HG02884 (cell line): ENCODE results near the gene CDC16.
A peak's percentile ranks its signal among the peaks of the same experiment; 100 is the strongest.
"Not testable (repeated sequence)": the region's sequence is repeated elsewhere in the genome, so short reads cannot be mapped to it uniquely, and the experiment has no call there.

Experiments used
- ATAC-seq: cut with Tn5 transposase; IDR thresholded peaks from one replicate; pipeline ENCODE4 v1.9.1; 2021; ENCODE audit warnings: mild to moderate bottlenecking, moderate library complexity; ENCODE audit not compliant: unreplicated experiment

Gene CDC16

DNA sequence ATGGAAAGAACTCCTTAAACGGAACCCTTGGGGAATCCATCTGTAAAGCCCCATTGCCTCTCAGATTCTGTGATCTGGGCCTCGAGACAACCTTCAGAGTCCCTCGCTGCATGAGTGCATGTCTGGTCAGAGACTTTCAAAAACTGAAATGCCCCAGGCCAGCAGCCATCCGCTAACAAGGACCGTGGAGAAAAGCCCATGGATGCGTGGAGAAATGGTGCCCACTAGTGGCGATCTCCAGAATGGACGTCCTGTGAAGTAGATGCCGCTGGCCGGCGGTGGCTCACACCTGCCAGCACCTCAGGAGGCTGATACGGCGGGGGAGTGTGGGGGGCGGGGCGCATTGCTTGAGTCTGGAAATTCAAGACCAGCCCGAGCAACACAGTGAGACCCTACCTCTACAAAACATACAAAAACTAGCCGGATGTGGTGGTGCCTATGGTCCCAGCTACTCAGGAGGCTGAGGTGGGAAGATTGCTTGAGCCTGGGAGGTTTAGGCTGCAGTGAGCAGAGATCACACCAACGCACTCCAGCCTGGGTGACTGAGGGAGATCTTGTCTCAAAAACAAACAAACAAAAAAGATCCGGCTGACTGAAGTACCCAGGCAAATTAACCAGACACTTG is 7.9 kb upstream of the CDC16 start:
- ATAC-seq, result peak; percentile 82

DNA sequence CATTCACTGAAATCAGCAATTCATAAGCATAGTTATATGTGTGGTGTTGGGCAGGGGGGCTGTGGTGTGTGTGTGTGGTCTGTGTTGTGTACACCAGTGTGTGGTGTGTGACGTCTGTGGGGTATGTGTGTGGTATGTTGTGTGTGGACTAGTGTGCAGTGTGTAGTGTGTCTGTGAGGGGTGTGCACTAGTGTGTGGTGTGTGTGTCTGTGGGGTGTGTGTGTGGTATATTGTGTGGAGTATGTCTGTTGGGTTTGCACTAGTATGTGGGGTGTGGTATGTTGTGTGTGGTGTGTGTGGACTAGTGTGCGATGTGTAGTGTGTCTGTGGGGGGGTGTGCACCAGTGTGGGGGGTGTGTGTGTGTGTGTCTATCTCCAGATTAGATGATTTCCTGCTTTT is 7.2 kb upstream of the CDC16 start:
- ATAC-seq, result no peak

DNA sequence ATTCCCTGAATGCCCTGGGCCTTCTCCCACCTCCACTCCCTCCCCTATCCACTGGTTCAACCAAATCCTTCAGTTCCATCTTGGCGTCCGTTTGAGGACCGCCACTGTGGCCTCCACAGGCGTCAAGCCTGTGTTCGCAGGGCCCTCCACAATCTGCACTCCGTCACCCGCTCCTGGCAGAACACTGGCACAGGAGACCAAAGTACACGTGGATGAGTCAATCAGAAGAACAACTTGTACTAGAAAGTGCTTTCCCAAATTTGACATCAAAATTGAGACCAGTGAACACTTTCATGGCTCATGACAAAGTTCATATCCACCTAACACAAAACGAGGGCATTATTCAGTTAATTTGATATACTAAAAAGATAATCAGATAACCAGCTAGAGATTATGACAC is 6.5 kb upstream of the CDC16 start:
- no peak for ATAC-seq

DNA sequence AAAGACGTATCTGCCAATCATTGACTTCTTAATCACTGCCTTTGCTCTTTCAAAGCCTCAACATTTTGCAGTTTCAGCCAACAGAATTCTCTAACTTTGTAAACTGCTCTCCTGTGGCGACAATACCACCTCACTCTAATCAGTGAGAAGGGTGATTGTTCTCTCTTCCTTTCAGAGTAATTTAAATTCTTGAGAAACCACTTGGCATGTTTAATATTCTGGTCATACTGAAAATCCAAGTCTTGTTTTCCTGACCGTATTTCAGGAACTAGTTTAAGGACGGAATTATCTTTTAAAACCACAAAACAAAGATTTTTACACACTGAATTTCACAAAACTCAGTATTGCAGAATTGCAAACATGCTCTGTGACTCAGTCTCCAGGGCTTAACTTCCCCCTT is 5.2 kb upstream of the CDC16 start:
- no peak for ATAC-seq

DNA sequence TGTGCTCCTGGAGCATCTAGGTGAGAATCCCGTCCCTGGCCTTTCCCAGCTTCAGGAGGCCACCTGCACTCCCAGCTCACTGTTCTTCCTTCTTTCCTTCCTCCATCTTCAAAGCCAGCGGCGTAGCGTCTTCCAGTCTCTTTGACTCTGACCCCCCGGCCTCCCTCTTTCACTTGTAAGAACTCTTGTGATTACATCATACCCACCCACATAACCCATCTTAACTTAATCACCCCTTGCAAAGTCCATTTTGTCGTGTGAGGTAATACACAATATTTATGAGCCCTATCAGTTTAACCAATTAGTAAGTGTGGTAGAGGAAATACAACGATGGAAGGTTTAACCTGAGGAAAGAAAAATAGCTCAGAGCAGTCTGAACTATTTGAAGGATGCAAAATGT is 4.6 kb upstream of the CDC16 start:
- ATAC-seq, result no peak

DNA sequence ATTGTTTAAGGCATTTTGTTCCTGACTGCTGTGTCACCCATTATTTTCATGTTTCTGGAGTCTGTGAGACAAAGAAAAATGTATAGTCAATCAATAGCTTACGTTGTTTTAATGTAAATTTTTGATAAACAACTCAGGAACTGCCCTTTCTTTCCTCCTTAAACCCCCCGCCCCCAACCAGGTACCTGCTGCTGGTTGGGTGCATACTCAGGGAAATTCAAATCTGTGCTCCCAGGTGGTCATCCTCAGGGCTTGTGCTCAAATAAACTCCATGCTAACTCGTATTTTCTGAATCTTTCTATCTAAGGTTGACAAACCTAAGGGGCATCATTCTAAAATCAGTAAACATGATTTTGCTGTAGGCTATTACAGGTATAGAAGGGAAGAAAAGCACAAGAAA is 4.1 kb upstream of the CDC16 start:
- ATAC-seq, result no peak

DNA sequence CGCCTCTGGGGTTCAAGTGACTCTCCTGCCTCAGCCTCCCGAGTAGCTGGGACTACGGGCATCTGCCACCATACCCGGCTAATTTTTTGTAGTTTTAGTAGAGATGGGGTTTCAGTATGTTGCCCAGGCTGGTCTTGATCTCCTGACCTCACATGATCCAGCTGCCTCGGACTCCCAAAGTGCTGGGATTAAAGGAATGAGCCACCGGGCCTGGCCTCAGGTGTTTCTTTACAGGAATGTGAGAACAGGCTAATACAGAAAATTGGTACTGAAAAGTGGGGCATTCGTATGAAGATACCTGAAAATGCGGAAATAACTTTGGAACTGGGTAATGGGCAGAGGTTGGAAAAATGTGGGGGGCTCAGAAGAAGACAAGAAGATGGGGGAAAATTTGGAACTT is 2.8 kb upstream of the CDC16 start:
- no peak for ATAC-seq

DNA sequence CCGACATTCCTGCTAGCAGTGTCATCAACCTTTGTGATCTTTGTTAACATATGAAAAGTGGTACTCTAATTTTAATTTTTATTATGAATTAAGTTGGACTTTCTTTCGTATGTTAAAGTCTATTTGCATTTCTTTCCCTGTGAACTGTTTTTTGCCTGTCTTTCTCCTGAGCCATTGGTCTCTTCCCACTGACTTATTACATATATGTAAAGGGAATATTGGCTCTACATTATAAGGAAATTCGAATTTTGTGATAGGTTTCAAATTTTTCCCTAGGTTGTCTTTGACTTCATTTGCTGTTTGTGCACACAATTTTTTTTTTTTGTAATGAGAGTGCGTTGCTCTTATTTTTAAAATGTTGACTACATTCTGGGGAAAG is 442 bp upstream of the CDC16 start:
- no peak for ATAC-seq

DNA sequence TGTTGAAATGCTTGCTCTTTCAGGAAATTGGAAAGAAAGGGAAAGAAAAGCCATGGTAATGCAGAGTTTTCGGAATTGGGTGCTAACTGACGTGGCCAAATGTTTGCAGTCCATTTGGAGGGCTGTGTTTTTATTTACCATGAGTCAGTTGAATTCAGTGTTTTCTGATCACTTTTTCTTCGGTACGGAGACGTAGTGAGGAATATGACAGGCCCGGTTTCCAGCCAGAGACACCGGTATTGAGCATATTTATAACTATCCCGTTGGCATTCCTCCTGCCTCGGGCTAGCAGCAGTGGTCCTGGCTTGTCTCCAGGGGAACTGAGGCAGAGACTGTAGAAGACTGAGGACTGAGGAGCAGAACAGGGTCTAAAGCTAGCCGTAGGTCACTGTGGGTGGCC is 1.0 kb downstream of the CDC16 start:
- ATAC-seq, result no peak

DNA sequence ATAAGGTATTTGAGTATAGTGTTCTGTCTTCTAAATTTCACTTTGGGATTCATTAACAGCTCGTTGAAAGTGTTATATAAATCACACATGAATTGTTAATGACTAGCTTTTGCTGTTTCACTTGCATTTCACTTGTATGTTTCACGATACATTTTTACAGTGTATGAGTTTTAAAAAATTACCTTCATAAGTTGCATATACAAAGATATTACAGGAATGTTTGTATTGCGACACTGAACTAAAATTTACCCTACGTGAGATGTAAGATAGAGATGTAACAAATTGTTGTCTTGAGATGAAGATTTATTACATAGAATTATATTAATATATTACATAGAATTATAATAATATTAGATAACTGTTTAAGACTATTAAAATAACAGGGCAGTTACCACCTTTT is 1.5 kb downstream of the CDC16 start:
- no peak for ATAC-seq

DNA sequence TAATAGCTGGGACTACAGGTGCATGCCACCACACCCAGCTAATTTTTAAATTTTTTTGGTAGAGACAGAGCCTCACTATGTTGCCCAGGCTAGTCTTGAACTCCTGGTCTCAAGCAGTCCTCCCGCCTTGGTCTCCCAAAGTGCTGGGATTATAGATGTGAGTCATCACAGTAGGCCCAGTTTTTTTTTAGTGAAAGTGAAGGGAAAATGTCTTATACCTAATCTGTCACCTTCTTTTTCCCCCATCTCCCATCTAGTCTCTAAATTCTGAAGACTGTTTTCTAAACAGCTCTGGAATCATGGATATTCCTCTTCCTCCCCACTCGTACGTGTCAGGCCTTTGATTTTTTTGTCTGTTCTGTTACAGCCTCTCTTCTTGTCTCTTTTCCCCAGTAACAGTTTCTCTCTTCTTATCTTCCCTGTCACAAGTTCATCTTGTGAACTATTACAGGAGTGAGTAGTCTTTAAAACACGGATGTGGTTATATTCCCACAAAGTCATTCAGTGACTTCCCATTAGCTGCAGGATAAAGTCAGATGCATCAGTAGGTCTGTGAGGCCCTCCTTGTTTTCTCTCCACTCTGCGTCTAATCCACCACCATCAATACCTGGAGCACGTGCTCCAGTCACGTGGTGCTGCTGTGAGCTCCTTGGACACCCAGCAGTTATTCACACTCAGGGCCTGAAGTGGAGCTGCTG is 2.9 kb downstream of the CDC16 start:
- ATAC-seq, result no peak

DNA sequence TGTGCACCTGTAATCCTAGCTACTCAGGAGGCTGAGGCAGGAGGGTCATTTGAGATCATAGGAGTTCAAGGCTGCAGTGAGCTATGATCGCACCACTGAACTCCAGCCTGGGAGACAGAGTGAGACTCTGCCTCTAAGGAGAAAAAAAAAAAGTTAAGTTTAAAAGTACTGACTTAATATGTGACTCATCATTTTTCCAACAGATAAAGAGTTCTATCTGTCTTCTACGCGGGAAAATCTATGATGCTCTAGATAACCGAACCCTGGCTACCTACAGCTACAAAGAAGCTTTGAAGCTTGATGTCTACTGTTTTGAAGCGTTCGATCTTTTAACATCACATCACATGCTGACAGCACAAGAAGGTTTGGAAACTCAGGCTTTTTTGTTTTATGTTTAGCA is 7.2 kb downstream of the CDC16 start:
- no peak for ATAC-seq

DNA sequence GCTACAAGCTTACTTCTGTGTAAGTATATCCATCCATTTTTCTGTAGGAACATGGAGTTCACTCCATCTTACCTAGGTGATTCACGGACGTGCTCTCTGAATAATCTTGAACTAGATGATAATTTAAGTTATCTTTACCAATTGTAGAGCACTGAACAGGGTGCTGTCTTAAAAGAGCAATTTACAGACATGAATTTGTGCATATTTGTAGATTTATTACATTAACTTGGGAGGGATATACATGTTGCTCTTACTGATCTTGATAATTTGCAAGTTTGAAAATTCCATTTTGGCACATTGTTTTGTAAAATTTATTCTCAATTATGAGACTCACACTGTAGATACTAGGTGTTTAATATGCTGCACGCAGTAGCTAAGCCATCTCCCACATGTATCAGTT is 9.3 kb downstream of the CDC16 start:
- ATAC-seq, result no peak

DNA sequence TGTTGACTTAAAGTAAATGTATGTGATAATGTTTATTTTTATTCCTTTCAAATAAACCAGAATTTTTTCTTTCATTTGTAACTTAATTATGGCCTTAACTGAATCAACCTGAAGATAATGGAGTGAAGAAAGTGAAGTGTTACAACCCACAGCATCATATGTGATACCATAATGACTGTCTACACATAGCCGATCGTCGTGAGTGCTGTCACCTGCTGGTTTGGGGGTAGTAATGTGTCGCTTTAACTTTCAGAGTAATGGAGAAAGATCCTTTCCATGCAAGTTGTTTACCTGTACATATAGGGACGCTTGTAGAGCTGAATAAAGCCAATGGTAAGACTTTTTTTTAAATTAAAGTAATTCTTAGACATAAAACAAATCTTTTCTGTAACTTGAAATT is 9.9 kb downstream of the CDC16 start:
- ATAC-seq, result no peak

DNA sequence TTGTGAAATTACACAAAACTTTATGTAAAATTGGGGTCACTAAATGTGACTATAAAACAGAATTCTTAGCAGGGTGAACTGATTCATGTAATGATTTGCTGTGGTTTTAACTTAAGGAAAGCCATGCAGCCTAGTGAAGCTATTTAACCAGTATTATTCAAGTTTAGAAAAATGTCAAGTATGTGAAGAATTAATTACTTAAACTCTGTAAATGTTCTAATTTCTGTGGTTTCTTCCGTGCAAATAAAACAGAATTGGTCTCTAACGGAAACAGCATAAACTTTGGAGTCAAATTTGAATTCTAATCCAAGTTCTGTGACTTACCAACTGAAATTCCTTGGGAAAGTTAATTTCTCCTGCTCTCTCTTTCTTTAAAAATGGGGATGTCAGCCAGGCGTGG is 13.3 kb downstream of the CDC16 start:
- ATAC-seq, result no peak

DNA sequence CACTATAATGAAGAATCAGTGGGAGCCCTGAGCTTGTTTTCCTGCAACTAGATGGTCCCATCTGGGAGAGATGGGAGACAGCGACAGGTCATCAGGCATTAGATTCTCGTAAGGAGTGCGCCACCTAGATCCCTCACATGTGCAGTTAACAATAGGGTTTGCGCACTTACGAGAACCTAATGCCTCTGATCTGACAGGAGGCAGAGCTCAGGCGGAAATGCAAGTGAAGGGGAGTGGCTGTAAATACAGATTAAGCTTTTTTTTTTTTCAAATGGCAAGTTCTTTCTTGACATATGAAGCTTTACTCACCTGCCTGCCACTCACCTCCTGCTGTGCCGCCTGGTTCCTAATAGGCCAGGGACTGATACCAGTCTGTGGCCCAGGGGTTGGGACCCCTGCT is 14.4 kb downstream of the CDC16 start:
- no peak for ATAC-seq

DNA sequence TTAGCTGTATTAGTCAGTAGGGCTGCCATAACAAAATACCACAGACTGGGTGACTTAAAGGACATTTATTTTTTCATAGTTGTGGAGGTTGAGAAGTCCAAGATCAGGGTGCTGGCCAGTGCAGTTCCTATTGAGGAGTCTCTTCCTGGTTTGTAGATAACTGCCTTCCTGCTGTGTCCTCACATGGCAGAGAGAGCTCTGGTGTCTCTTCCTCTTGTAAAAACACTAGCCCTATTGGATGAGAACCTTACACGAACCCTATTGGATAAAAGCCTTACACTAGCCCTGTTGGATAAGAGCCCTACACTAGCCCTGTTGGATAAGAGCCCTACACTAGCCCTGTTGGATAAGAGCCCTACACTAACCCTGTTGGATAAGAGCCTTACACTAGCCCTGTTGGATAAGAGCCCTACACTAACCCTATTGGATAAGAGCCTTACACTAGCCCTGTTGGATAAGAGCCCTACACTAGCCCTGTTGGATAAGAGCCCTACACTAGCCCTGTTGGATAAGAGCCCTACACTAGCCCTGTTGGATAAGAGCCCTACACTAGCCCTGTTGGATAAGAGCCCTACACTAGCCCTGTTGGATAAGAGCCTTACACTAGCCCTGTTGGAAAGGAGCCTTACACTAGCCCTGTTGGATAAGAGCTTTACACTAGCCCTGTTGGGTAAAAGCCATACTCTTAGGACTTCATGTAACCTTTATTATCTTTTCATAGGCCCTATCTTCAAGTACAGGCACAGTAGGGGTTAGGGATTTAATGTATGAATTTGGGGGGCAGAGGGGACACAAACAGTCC is 17.1 kb downstream of the CDC16 start:
- not testable (repeated sequence) for ATAC-seq

DNA sequence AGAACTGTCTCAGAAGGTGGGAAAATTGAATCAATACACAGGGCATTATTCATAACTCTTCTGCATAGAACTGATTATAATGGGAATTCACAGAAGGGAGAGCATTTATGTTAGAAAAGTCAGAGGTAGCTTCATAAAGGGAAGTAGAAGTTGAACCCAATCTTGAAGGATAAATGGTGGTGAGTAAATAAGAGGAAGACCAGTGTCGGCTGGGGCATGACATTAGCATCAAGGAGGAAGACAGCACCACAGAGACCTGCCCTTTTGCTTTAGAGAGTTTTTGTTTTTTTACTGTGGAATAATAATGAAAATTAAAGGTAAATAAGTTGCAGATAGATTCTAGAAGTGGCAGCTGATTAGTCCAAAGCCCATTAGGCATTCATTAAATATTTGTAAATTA is 21.9 kb downstream of the CDC16 start:
- no peak for ATAC-seq

DNA sequence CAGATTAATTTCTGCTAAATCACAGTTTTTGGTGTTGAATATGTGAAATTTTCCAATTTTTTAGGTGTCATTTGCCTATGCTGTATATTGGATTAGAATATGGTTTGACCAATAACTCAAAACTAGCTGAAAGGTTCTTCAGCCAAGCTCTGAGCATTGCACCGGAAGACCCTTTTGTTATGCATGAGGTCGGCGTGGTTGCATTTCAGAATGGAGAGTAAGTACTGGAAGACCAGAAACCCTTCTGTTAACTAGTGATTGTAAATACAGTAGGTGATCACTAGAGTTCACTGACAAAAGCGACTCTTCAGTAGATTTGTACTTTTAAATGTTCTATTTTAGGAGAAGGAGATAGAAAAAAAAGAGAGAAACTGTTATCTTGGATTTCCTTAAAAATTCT is 22.3 kb downstream of the CDC16 start:
- ATAC-seq, result no peak

DNA sequence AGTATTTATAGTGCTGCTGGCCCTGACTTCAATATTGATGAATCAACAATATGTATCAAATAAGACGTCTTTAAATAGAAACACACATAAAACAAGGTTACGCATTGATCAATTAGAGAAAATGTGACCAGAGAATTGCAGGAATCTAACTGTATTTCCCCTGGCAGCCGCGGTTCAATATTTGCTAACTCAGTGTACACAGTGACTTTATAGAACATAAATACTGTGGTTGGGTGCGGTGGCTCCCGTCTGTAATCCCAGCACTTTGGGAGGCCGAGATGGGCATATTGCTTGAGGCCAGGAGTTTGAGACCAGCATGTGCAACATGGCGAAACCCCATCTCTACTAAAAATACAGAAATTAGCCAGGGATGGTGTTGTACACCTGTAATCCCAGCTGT is 23.9 kb downstream of the CDC16 start:
- no peak for ATAC-seq

DNA sequence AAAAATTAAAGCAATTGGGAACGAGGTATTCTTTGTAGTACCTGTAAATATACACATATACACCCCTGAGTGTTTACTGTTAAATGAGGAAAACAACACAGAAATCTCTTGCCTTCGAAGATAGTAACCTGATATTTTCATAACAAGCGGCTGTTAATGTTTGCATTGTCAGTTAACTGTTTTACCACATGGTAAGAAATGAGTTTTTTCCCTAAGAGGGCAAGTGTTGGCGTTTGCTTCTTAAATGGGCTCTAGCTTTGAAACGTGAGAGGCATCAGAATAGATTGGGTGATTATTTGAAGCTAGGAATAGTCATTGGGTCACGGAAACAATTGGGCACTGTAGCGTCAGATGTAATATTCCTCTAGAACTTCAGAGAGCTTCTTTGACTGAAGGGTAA is 24.7 kb downstream of the CDC16 start:
- ATAC-seq, result no peak

DNA sequence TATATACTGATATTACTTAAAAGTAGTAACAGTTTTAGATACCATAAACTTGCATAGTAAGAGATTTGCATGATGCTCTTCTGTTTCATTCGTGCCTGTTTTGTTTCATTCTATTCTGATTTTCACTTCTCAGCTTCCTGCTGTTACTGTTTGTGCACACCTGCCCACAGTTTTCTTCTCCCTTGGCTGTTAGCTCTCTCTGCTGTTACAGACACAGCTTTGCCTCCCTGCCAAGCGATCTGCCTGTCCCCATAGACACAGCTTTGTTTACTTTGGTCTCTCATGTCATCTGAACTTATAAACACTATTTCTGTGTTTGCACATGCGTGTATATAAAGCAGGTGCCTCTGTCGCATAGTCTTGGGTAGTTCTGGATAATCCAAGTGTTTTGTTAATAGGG is 25.3 kb downstream of the CDC16 start:
- ATAC-seq, result peak; percentile 59
